Lower leg skin (tissue), 3 donors: ENCODE results near the gene SH2D4B.

Experiments used
- CTCF ChIP-seq, 3 donors: fragments of 450-650 bp; IDR thresholded peaks; one replicate each; pipeline ENCODE4 v1.5.1; 2016; ENCODE audit warnings: antibody characterized with exemption in 3 of 3, mild to moderate bottlenecking in 3 of 3, moderate library complexity in 2 of 3
- POLR2A ChIP-seq, 2 donors: fragments of 450-650 bp; IDR thresholded peaks; one replicate each; pipeline ENCODE4 v1.6.1; 2016 to 2017; ENCODE audit warnings: antibody characterized with exemption in 2 of 2, mild to moderate bottlenecking in 1 of 2, moderate library complexity in 1 of 2

GRCh38 chr10:80555415-80555814 lies 17.7 kb downstream of the SH2D4B start:
- TF ChIP-seq POLR2A (IDR thresholded peaks at IDR 0.05) (no peak), CTCF (IDR thresholded peaks at IDR 0.05) (no peak)
